Fibroblast of pulmonary artery (primary cell): ENCODE results near the gene GEMIN8.

Source experiments
- DNase-seq: peaks from one replicate; pipeline ENCODE4 v3.0.0-alpha.2; 2010; ENCODE audit warnings: low read depth
- H3K4me3 ChIP-seq: replicated peaks from 2 replicates; pipeline ENCODE4 v1.5.1; 2011; ENCODE audit warnings: low read depth, mild to moderate bottlenecking, control low read depth, low read length, moderate library complexity
- CTCF ChIP-seq: IDR thresholded peaks from 2 replicates; pipeline ENCODE4 v1.5.1; 2011; ENCODE audit warnings: mild to moderate bottlenecking, control low read depth, low read length, inconsistent platforms; ENCODE audit errors: missing control alignments

Gene GEMIN8

GRCh38 chrX:14062524-14062923, 32.8 kb upstream of the GEMIN8 start:
- no peak overlapping the region for H3K4me3 ChIP-seq
- no peak for TF ChIP-seq CTCF
- DNase-seq = no peak

- DNase-seq = peak; percentile 7
Observed at GRCh38 chrX:14056206-14056605, 26.5 kb upstream of the GEMIN8 start.

GRCh38 chrX:14051416-14051815, 21.7 kb upstream of the GEMIN8 start:
- no peak for TF ChIP-seq CTCF

More at GRCh38 chrX:14056206-14056605, 26.5 kb upstream of the GEMIN8 start:
- no peak overlapping the region for H3K4me3 ChIP-seq
- no peak for TF ChIP-seq CTCF

GRCh38 chrX:14050709-14051108, 21.0 kb upstream of the GEMIN8 start:
- no peak for TF ChIP-seq CTCF
- H3K4me3 ChIP-seq = no peak overlapping the region
- no peak for DNase-seq

More at GRCh38 chrX:14051416-14051815, 21.7 kb upstream of the GEMIN8 start:
- no peak overlapping the region for H3K4me3 ChIP-seq
- no peak for DNase-seq

- no peak for TF ChIP-seq CTCF
- no peak overlapping the region for H3K4me3 ChIP-seq
- no peak for DNase-seq
Observed at GRCh38 chrX:14043209-14043608, 13.5 kb upstream of the GEMIN8 start.

- DNase-seq = peak; percentile 58
- peak; percentile 51 for TF ChIP-seq CTCF
- no peak overlapping the region for H3K4me3 ChIP-seq
Observed at GRCh38 chrX:14039344-14039743, 9.7 kb upstream of the GEMIN8 start.

GRCh38 chrX:14038375-14039085, 8.8 kb upstream of the GEMIN8 start:
- TF ChIP-seq CTCF = no peak
- DNase-seq = no peak
- no peak overlapping the region for H3K4me3 ChIP-seq
